Measurements from ENCODE around the gene COL2A1.

The COL2A1 gene

GRCh38 chr12:48004053-48004941, at the start of gene COL2A1:
Gene COL2A1, minus strand, starts transcription at chr12:48004476. Its CDS starts 155 bp downstream, at chr12:48004321.
- no peak for DNase-seq

GRCh38 chr12:48053883-48054282, 49.6 kb upstream of the COL2A1 start:
- no peak for DNase-seq

GRCh38 chr12:48053122-48053521, 48.8 kb upstream of the COL2A1 start:
- no peak for DNase-seq

DNA sequence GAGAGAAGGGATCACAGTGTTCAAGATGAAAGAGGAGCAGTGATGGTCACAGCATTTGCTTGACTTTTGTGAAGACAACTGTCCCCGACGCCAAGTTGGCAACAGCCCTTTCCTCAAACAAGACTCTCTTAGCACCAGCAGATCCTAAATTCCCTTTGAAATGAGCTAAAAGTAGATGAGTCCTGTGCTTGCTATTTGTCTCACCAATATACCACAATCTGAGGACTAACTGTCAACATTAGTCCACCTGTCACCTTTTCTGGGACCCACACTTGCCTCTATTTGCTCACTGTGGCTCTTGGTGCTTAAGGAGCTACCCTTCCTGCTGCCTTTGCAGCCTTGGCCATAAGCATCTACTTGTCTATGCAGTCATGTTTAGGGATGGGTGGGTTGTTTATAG, 47.4 kb upstream of the COL2A1 start:
- no peak for DNase-seq

DNA sequence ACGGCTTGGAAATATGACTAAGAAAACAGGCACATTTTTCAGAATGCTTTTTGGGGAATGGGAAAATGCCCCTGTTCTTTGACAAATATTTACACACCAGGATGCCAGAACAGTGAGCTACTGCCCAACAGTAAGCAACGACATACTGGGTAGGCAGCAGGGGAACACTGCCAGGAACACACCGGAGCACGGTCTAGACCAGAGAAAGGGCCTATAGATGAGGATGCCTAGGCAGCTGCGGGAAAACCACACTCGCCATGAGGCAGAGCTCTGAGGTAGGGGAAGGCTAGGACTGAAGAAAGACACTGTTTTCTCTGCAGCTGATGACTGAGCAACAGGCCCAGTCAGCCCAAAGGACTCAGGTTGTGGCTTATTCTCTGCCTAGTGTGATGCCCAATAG, 45.9 kb upstream of the COL2A1 start:
- DNase-seq: no peak

DNA sequence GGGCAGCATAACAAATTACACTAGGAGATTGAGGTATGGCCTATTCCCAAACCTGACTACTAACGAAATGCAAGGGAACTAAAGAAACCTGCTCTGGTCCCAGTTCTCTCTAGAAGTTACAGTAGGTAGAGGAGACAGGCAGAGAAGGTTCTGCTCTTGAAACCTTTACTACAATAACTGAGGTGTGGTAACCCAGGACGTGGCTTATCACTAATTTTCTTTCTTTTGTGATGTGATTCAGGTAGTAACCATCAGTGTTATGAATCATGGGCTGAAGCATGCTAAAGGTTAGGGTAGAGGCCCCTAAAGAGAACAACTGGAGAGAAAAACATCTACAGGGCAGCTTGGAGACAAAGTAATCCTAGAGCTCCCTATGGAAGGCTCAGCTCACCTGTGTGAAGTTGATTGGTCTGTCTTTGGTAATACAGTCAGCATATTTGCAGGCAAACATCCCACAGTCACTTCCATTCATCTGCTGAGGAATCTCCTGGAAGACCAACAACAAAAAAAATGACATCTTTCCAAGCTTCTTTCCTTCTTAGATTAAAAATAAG, 41.8 kb upstream of the COL2A1 start:
- DNase-seq: no peak

GRCh38 chr12:48045061-48045846, 41.0 kb upstream of the COL2A1 start:
- DNase-seq: no peak

GRCh38 chr12:48044396-48044795, 40.1 kb upstream of the COL2A1 start:
- DNase-seq: no peak

GRCh38 chr12:48043771-48044170, 39.5 kb upstream of the COL2A1 start:
- DNase-seq: no peak

DNA sequence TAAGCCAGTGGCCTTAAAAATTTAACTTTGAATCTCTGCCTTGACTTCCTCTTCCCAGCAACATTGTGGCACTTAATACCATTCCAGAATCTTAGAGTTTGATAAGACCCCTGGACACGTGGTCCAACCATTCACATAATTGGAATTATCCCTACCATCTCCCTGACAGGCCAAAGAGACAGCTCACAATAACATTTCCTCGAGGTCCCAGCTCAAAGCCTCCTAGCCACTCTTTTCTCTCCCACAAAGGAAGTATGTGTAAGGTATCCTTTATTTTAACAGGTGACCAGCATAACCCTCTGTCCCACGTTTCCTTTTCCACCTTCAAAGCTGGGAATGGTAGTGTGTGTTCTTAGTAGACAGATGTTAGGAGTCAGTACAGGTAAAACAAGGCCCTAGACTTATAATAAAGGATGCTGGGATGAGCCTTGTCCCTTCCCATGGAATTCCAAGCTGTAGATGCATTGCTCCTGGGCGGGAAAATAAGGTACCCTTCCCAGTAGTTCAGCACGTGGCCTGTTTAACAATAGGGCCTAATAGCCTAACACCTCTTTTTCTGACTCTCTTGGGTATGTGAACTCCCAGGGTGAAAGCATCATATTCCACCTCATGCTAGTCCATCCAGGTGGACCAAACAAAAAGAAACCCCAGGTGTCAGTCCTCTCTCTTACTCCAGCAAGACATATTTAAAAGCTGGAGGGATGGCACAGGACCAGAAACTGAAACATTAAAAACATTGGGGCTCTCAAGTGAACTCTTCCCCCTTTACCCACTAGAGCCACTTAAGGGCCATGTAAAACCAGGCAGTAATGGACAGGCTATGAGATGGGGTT, 37.5 kb upstream of the COL2A1 start:
- DNase-seq: no peak

DNA sequence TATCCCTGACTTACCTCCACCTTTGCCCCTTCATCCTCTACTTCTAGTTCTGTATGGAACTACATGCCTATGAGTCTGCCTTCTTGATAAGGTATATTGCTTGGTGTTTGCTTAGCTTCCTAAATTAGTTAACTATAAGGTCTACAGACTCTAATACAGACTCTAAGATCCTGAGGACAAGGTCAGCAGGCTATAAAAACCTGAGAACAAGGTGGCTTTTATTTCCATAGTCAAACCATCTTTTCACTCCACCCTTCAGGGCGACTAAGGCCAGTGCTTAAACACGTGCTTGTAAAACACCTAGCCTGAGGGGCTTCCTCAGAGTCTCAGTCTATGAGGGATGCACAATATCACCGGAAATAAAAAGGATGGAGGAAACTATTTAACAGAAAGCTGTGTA, 36.1 kb upstream of the COL2A1 start:
- no peak for DNase-seq

GRCh38 chr12:48039151-48039550, 34.9 kb upstream of the COL2A1 start:
- DNase-seq: no peak

DNA sequence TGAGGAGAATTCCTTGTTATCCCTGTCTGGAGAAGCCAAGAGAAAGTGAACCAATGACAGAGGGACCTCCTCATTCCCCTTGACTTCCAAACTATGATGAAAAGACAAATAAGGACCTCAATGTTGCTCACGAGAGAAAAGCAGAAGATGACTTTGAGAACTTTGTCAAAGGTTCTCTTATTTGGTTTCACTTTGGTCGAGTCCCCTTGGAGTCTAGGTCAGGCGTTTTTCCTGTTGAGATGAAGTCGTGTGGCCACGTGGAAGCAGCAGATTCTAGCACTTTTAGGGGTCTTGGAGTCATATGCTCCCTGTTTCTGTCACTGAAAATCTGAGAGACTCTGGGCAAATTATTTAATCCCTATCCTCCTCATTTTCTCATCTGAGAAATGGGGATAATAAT, 33.8 kb upstream of the COL2A1 start:
- no peak for DNase-seq

GRCh38 chr12:48037267-48037915, 33.1 kb upstream of the COL2A1 start:
- no peak for DNase-seq

DNA sequence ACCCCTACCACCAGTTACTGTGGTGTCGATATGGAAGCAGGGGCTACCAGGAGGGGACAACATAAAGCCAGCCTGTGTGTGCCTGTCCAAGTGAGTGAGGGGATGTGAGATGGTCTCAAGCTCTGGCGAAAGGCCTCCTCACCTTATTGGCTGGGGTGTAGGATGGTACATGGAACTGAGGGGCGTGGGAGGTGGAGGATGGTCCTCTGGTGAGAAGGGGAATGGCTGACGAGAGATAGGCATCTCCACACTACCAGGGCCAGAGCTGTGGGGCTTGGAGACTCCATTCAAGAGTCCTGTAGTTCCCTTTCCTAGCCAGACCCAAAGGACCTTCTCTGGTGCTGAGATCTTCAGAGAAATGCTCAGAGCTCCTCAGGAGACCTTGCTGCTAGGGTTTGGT, 32.5 kb upstream of the COL2A1 start:
- no peak for DNase-seq

- no peak for DNase-seq
Observed at GRCh38 chr12:48034835-48035805, 30.8 kb upstream of the COL2A1 start.

DNA sequence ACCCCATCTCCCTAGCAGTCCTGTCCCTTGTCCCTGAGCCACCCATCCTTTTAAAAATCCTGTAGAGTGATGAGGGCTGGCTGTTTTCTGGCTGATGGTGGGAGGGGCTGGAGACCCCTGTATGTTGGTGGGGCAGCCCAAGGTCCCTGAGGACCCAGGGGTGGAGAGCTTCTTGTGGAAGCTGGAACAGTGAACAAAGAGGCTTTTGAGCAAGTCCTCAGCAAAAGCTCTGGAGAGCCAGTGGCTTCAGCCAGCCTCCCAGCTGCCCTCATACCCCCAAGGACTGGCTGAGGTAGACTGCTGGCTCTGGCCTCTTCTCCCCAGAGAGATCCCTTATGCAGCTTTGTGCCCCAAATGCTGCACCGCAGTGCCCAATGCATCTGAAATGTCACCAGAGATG, 29.2 kb upstream of the COL2A1 start:
- DNase-seq: no peak

- no peak for DNase-seq
Observed at GRCh38 chr12:48032597-48032996, 28.3 kb upstream of the COL2A1 start.

GRCh38 chr12:48031135-48031960, 27.1 kb upstream of the COL2A1 start:
- DNase-seq: no peak

- no peak for DNase-seq
Observed at GRCh38 chr12:48030173-48030650, 25.9 kb upstream of the COL2A1 start.
